Esophagus squamous epithelium (tissue), 5 donors: Measurements from ENCODE around the gene LIG1. TPM values are rescaled to one million over a fixed set of nuclear protein-coding genes. Genes with fewer than 3 reads are reported as not detected.

ENCODE experiments used
- DNase-seq: peaks from one replicate; lab custom pipeline; 2025; lab: John Stamatoyannopoulos, UW
- H3K27ac ChIP-seq, 4 donors: fragments of 200-600 bp; sonication (generic); one replicate each; pipeline ENCODE4 v1.5.1; 2016 to 2019; ENCODE audit warnings: mild to moderate bottlenecking in 1 of 4
- H3K27me3 ChIP-seq, 4 donors: fragments of 200-600 bp; sonication (generic); 1 replicate in 3 of 4; 2 replicates in 1 of 4; pipeline versions ENCODE4 v1.5.1 to v1.6.0; 2017 to 2021; ENCODE audit warnings: antibody characterized with exemption in 1 of 4
- H3K36me3 ChIP-seq, 3 donors: fragments of 200-600 bp; sonication (generic); one replicate each; pipeline ENCODE4 v1.5.1; 2016 to 2019
- H3K4me1 ChIP-seq, 3 donors: fragments of 200-600 bp; sonication (generic); one replicate each; pipeline ENCODE4 v1.5.1; 2017 to 2019
- H3K4me3 ChIP-seq, 4 donors: fragments of 200-600 bp; sonication (generic); 1 replicate in 3 of 4; 2 replicates in 1 of 4; pipeline ENCODE4 v1.5.1; 2016 to 2019; ENCODE audit warnings: mild to moderate bottlenecking in 2 of 4, moderate library complexity in 1 of 4
- H3K9me3 ChIP-seq, 3 donors: fragments of 200-600 bp; sonication (generic); one replicate each; pipeline ENCODE4 v1.5.1; 2016 to 2019
- CTCF ChIP-seq, 6 experiments: fragments of 450-650 bp in 4 of 6; fragments of 200-600 bp in 2 of 6; sonication (generic) in 2 of 6; IDR thresholded peaks; one replicate each; pipeline ENCODE4 v1.5.1; 2016 to 2019; ENCODE audit warnings: antibody characterized with exemption in 6 of 6, mild to moderate bottlenecking in 4 of 6, moderate library complexity in 4 of 6
- POLR2A ChIP-seq, 4 donors: fragments of 450-650 bp; IDR thresholded peaks; one replicate each; pipeline ENCODE4 v1.6.1; 2017; ENCODE audit warnings: antibody characterized with exemption in 4 of 4, mild to moderate bottlenecking in 4 of 4, moderate library complexity in 3 of 4
- WGBS, 2 donors: methylation state at CpG; one replicate each; pipeline ENCODE4 v1.1.5; 2018; 5-methylcytosine and 5-hydroxymethylcytosine counted together
- intact Hi-C: fragments of 100-400 bp; cut with DNase I; formaldehyde crosslinking; loops from one replicate; pipeline ENCODE4 v1.15.0; 2022
- total RNA-seq, 4 donors: library from RNA; depleted of rRNA; stranded (reverse); fragments of >200 nt; gene quantifications; one replicate each; pipeline ENCODE4 v1.1.0, GENCODE V29; 2016
- donor health status: DM: yes; HTN: yes; CAD: no.

The LIG1 gene
- total RNA-seq, 4 donors from 2014 or later, result 25.7 to 44.3 (median 31.1) TPM

- TF ChIP-seq POLR2A (IDR thresholded peaks at IDR 0.05) (no peak), CTCF (IDR thresholded peaks at IDR 0.05) (no peak)
Observed at GRCh38 chr19:48139053-48139452, 31.1 kb downstream of the LIG1 start.

GRCh38 chr19:48137411-48137810 is 32.7 kb downstream of the LIG1 start:
- no peak for TF ChIP-seq CTCF (IDR thresholded peaks at IDR 0.05)
- TF ChIP-seq POLR2A (IDR thresholded peaks at IDR 0.05), result no peak
- no peak for DNase-seq
- Histone ChIP-seq H3K27ac (no peak overlapping the region), H3K4me1 (no peaks in the 10 kb centered on the region), H3K4me3 (no peak overlapping the region), H3K36me3 (peaks cover 0 to 36% (median 0%) of the 10 kb centered on the region in 3 donors), H3K9me3 (no peaks in the 10 kb centered on the region), H3K27me3 (no peaks in the 10 kb centered on the region)
- 96 to 98% methylated on average over 8 to 26 of the region's 26 CpGs for WGBS, 2 donors
- intact Hi-C loops, result no loop called here

More at GRCh38 chr19:48139053-48139452, 31.1 kb downstream of the LIG1 start:
- Histone ChIP-seq H3K36me3 (peaks cover 0 to 52% (median 0%) of the 10 kb centered on the region in 3 donors), H3K27me3 (no peaks in the 10 kb centered on the region), H3K4me1 (no peaks in the 10 kb centered on the region), H3K4me3 (no peak overlapping the region), H3K9me3 (no peaks in the 10 kb centered on the region), H3K27ac (no peak overlapping the region)
- intact Hi-C loops, result no loop called here
- WGBS, 2 donors, result 94 to 100% methylated on average over 2 to 3 of the region's 6 CpGs
- no peak for DNase-seq

- no peaks in the 10 kb centered on the region for H3K4me1 ChIP-seq
- H3K4me3 ChIP-seq, result no peak overlapping the region
- H3K9me3 ChIP-seq, result no peaks in the 10 kb centered on the region
- intact Hi-C loops, result no loop called here
- H3K27me3 ChIP-seq, result no peaks in the 10 kb centered on the region
- 83% methylated on average over 1 of the region's 4 CpGs; no CpG with 5 or more reads in 1 of the 2 donors for WGBS, 2 donors
- H3K27ac ChIP-seq, result no peak overlapping the region
- peaks cover 0 to 41% (median 0%) of the 10 kb centered on the region in 3 donors for H3K36me3 ChIP-seq
- DNase-seq, result no peak
- TF ChIP-seq POLR2A (IDR thresholded peaks at IDR 0.05), result no peak
- TF ChIP-seq CTCF (IDR thresholded peaks at IDR 0.05), result no peak
Observed at GRCh38 chr19:48136547-48136946, 33.6 kb downstream of the LIG1 start.

- intact Hi-C loops, result no loop called here
- WGBS, 2 donors, result 67 to 73% methylated on average over 8 of the region's 8 CpGs
- H3K4me1 ChIP-seq, result no peaks in the 10 kb centered on the region
- no peak for TF ChIP-seq POLR2A (IDR thresholded peaks at IDR 0.05)
- no peak for TF ChIP-seq CTCF (IDR thresholded peaks at IDR 0.05)
- H3K4me3 ChIP-seq, result no peak overlapping the region
- no peak overlapping the region for H3K27ac ChIP-seq
- no peak for DNase-seq
- H3K36me3 ChIP-seq, result peaks cover 0 to 52% (median 0%) of the 10 kb centered on the region in 3 donors
- H3K9me3 ChIP-seq, result no peaks in the 10 kb centered on the region
- H3K27me3 ChIP-seq, result no peaks in the 10 kb centered on the region
Observed at GRCh38 chr19:48135411-48135810, 34.7 kb downstream of the LIG1 start.

- 82 to 95% methylated on average over 4 to 6 of the region's 6 CpGs for WGBS, 2 donors
Observed at GRCh38 chr19:48133094-48133493, 37.0 kb downstream of the LIG1 start.

More at GRCh38 chr19:48133094-48133493, 37.0 kb downstream of the LIG1 start:
- no peak overlapping the region for H3K4me3 ChIP-seq
- no peaks in the 10 kb centered on the region for H3K4me1 ChIP-seq
- intact Hi-C loops, result no loop called here
- no peaks in the 10 kb centered on the region for H3K9me3 ChIP-seq
- peaks cover 0 to 65% (median 0%) of the 10 kb centered on the region in 3 donors for H3K36me3 ChIP-seq
- no peaks in the 10 kb centered on the region for H3K27me3 ChIP-seq
- no peak for DNase-seq
- TF ChIP-seq POLR2A (IDR thresholded peaks at IDR 0.05), result no peak
- TF ChIP-seq CTCF (IDR thresholded peaks at IDR 0.05), result no peak
- H3K27ac ChIP-seq, result no peak overlapping the region
